Measurements from ENCODE around the gene DLG4.
"Not testable (repeated sequence)": the region's sequence is repeated elsewhere in the genome, so short reads cannot be mapped to it uniquely, and the experiment has no call there.

The DLG4 gene

GRCh38 chr17:7179317-7180254 is 40.0 kb downstream of the DLG4 start, which contains the start of gene ASGR1:
TSS of gene ASGR1 (minus strand) at chr17:7179370. CDS start at chr17:7178563, 807 bp downstream.
- no peak for DNase-seq

DNA sequence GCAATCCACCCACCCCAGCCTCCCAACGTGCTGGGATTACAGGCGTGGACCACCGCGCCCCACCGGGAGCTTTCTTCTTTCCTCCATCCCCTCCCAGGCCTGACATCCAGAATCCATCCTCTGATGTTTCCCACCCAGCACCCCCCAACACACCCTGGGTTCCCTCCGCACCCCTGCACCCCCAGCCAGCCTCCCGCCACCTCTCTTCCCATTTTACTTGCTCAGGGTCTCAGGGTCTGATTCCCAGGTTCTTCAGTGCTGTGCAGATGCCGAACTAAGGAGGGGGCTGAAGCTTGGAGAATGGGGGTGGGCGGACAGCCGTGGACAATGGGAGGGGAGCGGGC is 40.7 kb downstream of the DLG4 start:
- no peak for DNase-seq

GRCh38 chr17:7177954-7178477 is 41.6 kb downstream of the DLG4 start:
- peak in 1 of 2 experiments; percentile 21 for DNase-seq

DNA sequence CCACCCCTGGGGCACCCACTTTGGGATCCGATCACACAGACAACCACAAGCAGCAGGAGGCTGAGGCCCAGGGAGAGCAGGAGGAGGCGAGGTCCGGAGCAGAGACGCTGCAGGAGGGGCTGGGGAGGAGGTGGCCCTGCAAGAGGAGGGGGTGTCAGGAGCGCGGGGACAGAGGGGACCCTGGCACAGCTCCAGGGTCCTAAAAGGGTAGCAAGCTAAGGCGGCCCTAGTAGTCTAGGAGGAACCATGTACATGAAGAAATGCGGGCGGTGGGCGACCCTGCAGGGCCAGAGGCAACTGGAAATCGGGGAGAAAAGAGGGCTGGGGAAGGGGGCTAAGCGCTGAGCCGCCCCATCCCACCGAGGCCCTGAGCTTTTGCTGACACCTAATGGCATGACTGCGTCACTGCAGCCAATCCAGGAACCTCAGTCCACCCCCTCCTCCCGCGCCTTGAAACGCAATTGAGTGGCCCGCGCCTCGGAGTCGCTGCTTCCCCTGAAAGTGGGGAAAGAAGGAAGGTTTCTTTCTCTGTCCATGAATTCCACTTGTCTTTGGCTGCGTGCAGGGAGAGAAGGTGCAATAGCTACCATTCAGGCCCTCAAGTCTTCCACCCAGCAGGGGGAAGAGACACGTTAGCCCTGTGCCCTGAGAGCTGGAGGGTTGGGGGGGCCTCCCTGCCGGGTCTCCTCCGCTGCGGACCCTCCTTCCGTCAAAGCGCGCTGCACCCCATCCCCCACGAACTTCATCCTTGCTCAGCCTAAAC is 42.3 kb downstream of the DLG4 start:
- peak; percentile 9 to 48 for DNase-seq

GRCh38 chr17:7176841-7177190 is 42.8 kb downstream of the DLG4 start:
- DNase-seq, result no peak

GRCh38 chr17:7176107-7176840 is 43.4 kb downstream of the DLG4 start:
- DNase-seq, result no peak

- no peak for DNase-seq
These were observed 44.3 kb downstream of the DLG4 start for GRCh38 chr17:7175330-7175733.

DNA sequence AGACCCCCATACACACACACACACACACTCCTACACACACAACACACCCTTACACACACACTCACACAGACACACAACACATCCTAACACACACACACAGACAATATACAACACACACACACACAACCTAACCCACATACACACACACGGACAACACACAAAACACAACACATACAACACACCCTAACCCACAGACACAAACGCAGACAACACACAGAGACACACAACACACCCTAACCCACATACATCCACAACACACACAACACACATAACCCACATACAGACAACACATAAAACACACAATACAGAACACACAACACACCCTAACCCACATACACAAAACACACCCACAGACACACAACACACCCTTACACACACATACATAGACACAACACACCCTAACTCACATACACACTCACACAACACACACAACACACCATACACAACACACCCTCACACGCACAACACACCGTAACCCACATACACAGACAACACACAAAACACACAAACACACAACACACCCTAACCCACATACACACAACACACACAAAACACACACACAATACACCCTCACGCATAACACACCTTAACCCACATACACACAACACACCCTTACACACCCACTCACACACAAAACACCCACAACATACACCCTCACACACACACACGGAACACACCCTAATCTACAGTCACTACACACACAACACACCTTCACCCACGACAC is 44.9 kb downstream of the DLG4 start:
- DNase-seq, result no peak

GRCh38 chr17:7173687-7174602 is 45.7 kb downstream of the DLG4 start:
- no peak for DNase-seq

GRCh38 chr17:7172522-7173191 is 47.0 kb downstream of the DLG4 start:
- DNase-seq, result not testable (repeated sequence)

DNA sequence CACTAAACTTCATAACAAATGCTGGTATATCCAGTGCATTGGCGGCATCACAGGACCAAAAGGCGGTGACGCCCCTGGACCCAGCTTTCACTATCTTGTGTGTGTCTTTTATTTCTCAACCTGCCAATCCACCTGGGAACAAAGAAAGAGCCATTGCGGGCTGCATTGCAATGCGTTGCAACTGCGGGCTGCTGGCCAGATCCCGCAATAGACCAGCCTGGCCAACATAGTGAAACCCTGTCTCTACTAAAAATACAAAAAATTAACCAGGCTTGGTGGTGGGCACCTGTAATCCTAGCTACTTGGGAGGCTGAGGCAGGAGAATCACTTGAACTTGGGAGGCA is 50.1 kb downstream of the DLG4 start:
- not testable (repeated sequence) for DNase-seq

GRCh38 chr17:7168841-7169564 is 50.6 kb downstream of the DLG4 start:
- not testable (repeated sequence) for DNase-seq

- DNase-seq, result no peak
These were observed 51.8 kb downstream of the DLG4 start for GRCh38 chr17:7167832-7168231.

- DNase-seq, result no peak
These were observed 52.8 kb downstream of the DLG4 start for GRCh38 chr17:7166873-7167272.

DNA sequence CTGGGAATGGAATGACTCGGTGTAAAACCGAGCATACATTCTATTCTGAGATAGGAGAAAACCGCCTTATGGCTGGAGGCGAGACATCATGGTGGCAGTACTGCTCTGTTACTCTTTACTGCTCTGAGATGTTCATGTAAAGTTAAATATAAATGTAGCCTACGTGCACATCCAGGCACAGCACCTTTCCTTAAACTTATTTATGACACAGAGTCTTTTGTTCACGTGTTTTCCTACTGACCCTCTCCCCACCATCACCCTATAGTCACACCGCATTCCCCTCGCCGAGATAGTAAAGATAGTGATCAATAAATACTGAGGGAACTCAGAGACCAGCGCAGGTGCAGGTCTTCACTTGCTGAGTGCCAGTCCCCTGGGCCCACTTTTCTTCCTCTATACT is 60.1 kb downstream of the DLG4 start:
- DNase-seq, result not testable (repeated sequence)

DNA sequence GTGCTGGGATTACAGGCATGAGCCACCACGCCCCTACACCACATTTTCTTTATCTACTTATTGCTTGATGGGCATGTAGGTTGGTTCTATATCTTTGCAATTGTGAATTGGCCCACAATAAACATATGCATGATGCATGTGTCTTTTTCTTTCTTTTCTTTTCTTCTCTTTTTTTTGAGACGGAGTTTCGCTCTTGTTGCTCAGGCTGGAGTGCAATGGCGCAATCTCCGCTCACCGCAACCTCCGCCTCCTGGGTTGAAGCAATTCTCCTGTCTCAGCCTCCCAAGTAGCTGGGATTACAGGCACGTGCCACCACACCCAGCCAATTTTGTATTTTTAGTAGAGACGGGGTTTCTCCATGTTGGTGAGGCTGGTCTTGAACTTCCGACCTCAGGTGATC is 61.2 kb downstream of the DLG4 start:
- not testable (repeated sequence) for DNase-seq

GRCh38 chr17:7156342-7156940 is 63.2 kb downstream of the DLG4 start:
- DNase-seq, result no peak

- DNase-seq, result no peak
These were observed 71.9 kb downstream of the DLG4 start for GRCh38 chr17:7147772-7148171.

- DNase-seq, result no peak
These were observed 73.5 kb downstream of the DLG4 start for GRCh38 chr17:7146115-7146514.

DNA sequence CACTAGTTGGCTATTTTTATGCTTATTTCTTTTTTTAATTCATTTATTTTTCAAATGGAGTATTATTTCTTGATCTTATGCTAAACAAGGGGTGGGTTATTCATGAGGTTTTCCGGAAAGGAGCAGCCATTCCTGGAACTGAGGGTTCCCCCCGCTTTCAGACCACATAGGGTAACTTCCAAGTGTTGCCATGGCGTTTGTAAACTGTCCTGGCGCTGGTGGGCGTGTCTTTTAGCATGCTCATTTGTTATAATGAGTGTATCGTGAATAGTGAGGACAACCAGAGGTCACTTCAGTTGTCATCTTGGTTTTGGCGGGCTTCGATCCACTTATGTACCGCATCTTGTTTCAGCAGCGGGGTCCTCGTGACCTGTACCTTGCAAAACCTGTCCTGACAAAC is 75.4 kb downstream of the DLG4 start:
- DNase-seq, result no peak

Measured in NCI-H524 (cell line).